NK-92 (cell line): Measurements from ENCODE around the gene TMEM52.

ENCODE experiments used
- DNase-seq: peaks from one replicate; lab custom pipeline; 2025; ENCODE audit not compliant: unreplicated experiment; lab: John Stamatoyannopoulos, UW

Gene TMEM52

GRCh38 chr1:1926886-1927660 is 8.0 kb upstream of the TMEM52 start:
- no peak for DNase-seq

GRCh38 chr1:1926346-1926811 is 7.3 kb upstream of the TMEM52 start:
- DNase-seq = no peak

GRCh38 chr1:1925437-1926345 is 6.6 kb upstream of the TMEM52 start:
- no peak for DNase-seq

- no peak for DNase-seq
These were observed 5.8 kb upstream of the TMEM52 start for GRCh38 chr1:1924849-1925248.

GRCh38 chr1:1924386-1924785 is 5.3 kb upstream of the TMEM52 start:
- DNase-seq = no peak

- DNase-seq = no peak
These were observed 4.1 kb upstream of the TMEM52 start for GRCh38 chr1:1922956-1923833.

GRCh38 chr1:1922702-1922955 is 3.5 kb upstream of the TMEM52 start:
- DNase-seq = no peak

GRCh38 chr1:1921901-1922701 is 3.0 kb upstream of the TMEM52 start:
- DNase-seq = no peak

GRCh38 chr1:1921459-1921862 is 2.4 kb upstream of the TMEM52 start:
- no peak for DNase-seq

- no peak for DNase-seq
These were observed 1.8 kb upstream of the TMEM52 start for GRCh38 chr1:1920608-1921458.

GRCh38 chr1:1920057-1920607 is 1.1 kb upstream of the TMEM52 start:
- no peak for DNase-seq

GRCh38 chr1:1919304-1920056 is 401 bp upstream of the TMEM52 start:
- DNase-seq = peak; percentile 94

GRCh38 chr1:1917995-1918900 is 831 bp downstream of the TMEM52 start:
- no peak for DNase-seq

- DNase-seq = no peak
These were observed 1.6 kb downstream of the TMEM52 start for GRCh38 chr1:1917304-1917976.

GRCh38 chr1:1916851-1917251 is 2.2 kb downstream of the TMEM52 start:
- DNase-seq = no peak

GRCh38 chr1:1915911-1916840 is 2.9 kb downstream of the TMEM52 start:
- DNase-seq = no peak
